ENCODE results near the gene AHSA1. TPM values are rescaled to one million over a fixed set of nuclear protein-coding genes. Genes with fewer than 3 reads are reported as not detected.

AHSA1 gene
- total and polyA plus RNA-seq, 2 of the 8 experiments (the other 6 are each of a cell fraction or from before 2014, with no cell fraction given): 155 to 221 TPM

GRCh38 chr14:77438596-77438995, 19.3 kb upstream of the AHSA1 start (continued):
- no peak for TF ChIP-seq GTF2F1 (IDR thresholded peaks at IDR 0.05; ENCODE audit: borderline replicate concordance, low read depth, low read length)
- TF ChIP-seq RXRA (IDR thresholded peaks at IDR 0.05; ENCODE audit: insufficient read depth, low read depth, low read length): no peak
- TF ChIP-seq CHD2 (IDR thresholded peaks at IDR 0.05; ENCODE audit: low read length): no peak
- no peak for TF ChIP-seq MAX (IDR thresholded peaks at IDR 0.05)

Measured in H1 (cell line).